ENCODE results near the gene PRELID3B. TPM values are rescaled to one million over a fixed set of nuclear protein-coding genes. Genes with fewer than 3 reads are reported as not detected.

PRELID3B gene
- total and polyA plus RNA-seq, 2 of the 13 experiments (the other 11 are each of a cell fraction or from before 2014, with no cell fraction given): 23.3 to 42.6 TPM

GRCh38 chr20:58995461-58996225 is 46.9 kb downstream of the PRELID3B start (continued):
- TF ChIP-seq ZBTB33 (CRISPR knock-in tag; IDR thresholded peaks at IDR 0.05) (peak; percentile 20; the same call in 1 of the 2 replicates), TIGD3 (CRISPR knock-in tag; IDR thresholded peaks at IDR 0.05; ENCODE audit: borderline replicate concordance) (no peak), ZNF589 (CRISPR knock-in tag; conservative IDR thresholded peaks at IDR 0.05) (0 out of 2 replicates have a peak, but pooled peaks have one; percentile 74), REL (CRISPR knock-in tag; conservative IDR thresholded peaks at IDR 0.05) (0 out of 2 replicates have a peak, but pooled peaks have one; percentile 27), CSRNP1 (CRISPR knock-in tag; IDR thresholded peaks at IDR 0.05) (0 out of 2 replicates have a peak, but pooled peaks have one; percentile 28), TEAD2 (CRISPR knock-in tag; IDR thresholded peaks at IDR 0.05) (0 out of 2 replicates have a peak, but pooled peaks have one; percentile 28), ZBTB37 (CRISPR knock-in tag; IDR thresholded peaks at IDR 0.05) (no peak), ZNF430 (CRISPR knock-in tag; IDR thresholded peaks at IDR 0.05) (0 out of 2 replicates have a peak, but pooled peaks have one; percentile 67), SKIL (CRISPR knock-in tag; IDR thresholded peaks at IDR 0.05; ENCODE audit: borderline replicate concordance) (peak; percentile 58), HIVEP1 (CRISPR knock-in tag; IDR thresholded peaks at IDR 0.05) (0 out of 2 replicates have a peak, but pooled peaks have one; percentile 15), SRY (CRISPR knock-in tag; IDR thresholded peaks at IDR 0.05) (peak; percentile 44; the same call in 1 of the 2 replicates), JUN (CRISPR knock-in tag; IDR thresholded peaks at IDR 0.05) (0 out of 2 replicates have a peak, but pooled peaks have one; percentile 18), ZMYM3 (CRISPR knock-in tag; IDR thresholded peaks at IDR 0.05) (no peak), NCOA1 (CRISPR knock-in tag; IDR thresholded peaks at IDR 0.05) (peak; percentile 76; the same call in 1 of the 2 replicates), EEA1 (CRISPR knock-in tag; IDR thresholded peaks at IDR 0.05; ENCODE audit: borderline replicate concordance) (0 out of 2 replicates have a peak, but pooled peaks have one; percentile 51), SOX6 (IDR thresholded peaks at IDR 0.05) (no peak), SOX6 (CRISPR knock-in tag; IDR thresholded peaks at IDR 0.05) (peak; percentile 54), ZEB1 (IDR thresholded peaks at IDR 0.05; ENCODE audit: insufficient replicate concordance, low read depth) (peak; percentile 62), ZNF652 (CRISPR knock-in tag; IDR thresholded peaks at IDR 0.05; ENCODE audit: borderline replicate concordance, low read depth) (no peak), PPARG (CRISPR knock-in tag; conservative IDR thresholded peaks at IDR 0.05) (peak; percentile 95), MIXL1 (CRISPR knock-in tag; IDR thresholded peaks at IDR 0.05) (peak; percentile 82)

Measured in HepG2 (cell line).